GM21528 (cell line): ENCODE data around the gene TTLL5.

Experiments used
- ATAC-seq: cut with Tn5 transposase; IDR thresholded peaks from one replicate; pipeline ENCODE4 v1.9.1; 2021; ENCODE audit warnings: mild to moderate bottlenecking, moderate library complexity; ENCODE audit not compliant: unreplicated experiment, low FRiP score

Gene TTLL5

GRCh38 chr14:75933712-75934296 lies 272.8 kb downstream of the TTLL5 start:
- no peak for ATAC-seq

GRCh38 chr14:75934998-75935628 lies 274.1 kb downstream of the TTLL5 start:
- no peak for ATAC-seq

- ATAC-seq = no peak
Observed at GRCh38 chr14:75939200-75939599, 278.2 kb downstream of the TTLL5 start.

- no peak for ATAC-seq
Observed at GRCh38 chr14:75941030-75941429, 280.0 kb downstream of the TTLL5 start.

GRCh38 chr14:75944607-75945241 lies 283.7 kb downstream of the TTLL5 start:
- no peak for ATAC-seq

GRCh38 chr14:75946785-75947184 lies 285.7 kb downstream of the TTLL5 start:
- ATAC-seq = no peak

- no peak for ATAC-seq
Observed at GRCh38 chr14:75952489-75952888, 291.4 kb downstream of the TTLL5 start.

GRCh38 chr14:75959031-75959430 lies 298.0 kb downstream of the TTLL5 start:
- no peak for ATAC-seq

- no peak for ATAC-seq
Observed at GRCh38 chr14:75960231-75960630, 299.2 kb downstream of the TTLL5 start.

- no peak for ATAC-seq
Observed at GRCh38 chr14:75961662-75962061, 300.6 kb downstream of the TTLL5 start.

- ATAC-seq = no peak
Observed at GRCh38 chr14:75967866-75968265, 306.8 kb downstream of the TTLL5 start.

- no peak for ATAC-seq
Observed at GRCh38 chr14:75968456-75968855, 307.4 kb downstream of the TTLL5 start.

- ATAC-seq = no peak
Observed at GRCh38 chr14:75969126-75969525, 308.1 kb downstream of the TTLL5 start.

GRCh38 chr14:75969891-75970290 lies 308.8 kb downstream of the TTLL5 start:
- no peak for ATAC-seq

GRCh38 chr14:75970989-75971388 lies 309.9 kb downstream of the TTLL5 start:
- ATAC-seq = no peak

- ATAC-seq = no peak
Observed at GRCh38 chr14:75971509-75971908, 310.5 kb downstream of the TTLL5 start.

GRCh38 chr14:75972801-75973421 lies 311.9 kb downstream of the TTLL5 start:
- ATAC-seq = no peak

- no peak for ATAC-seq
Observed at GRCh38 chr14:75976826-75977581, 316.0 kb downstream of the TTLL5 start.

- ATAC-seq = no peak
Observed at GRCh38 chr14:75977582-75977943, 316.5 kb downstream of the TTLL5 start.

GRCh38 chr14:75978249-75978731 lies 317.2 kb downstream of the TTLL5 start:
- ATAC-seq = no peak

- no peak for ATAC-seq
Observed at GRCh38 chr14:75979071-75979571, 318.1 kb downstream of the TTLL5 start.
